Activated CD8-positive, alpha-beta memory T cell treated with anti-CD3 and anti-CD28 coated beads, Interleukin-2, amount 50 U/mL, for 24 hours (primary cell): Measurements from ENCODE around the gene LAMA2.
A peak's percentile ranks its signal among the peaks of the same experiment; 100 is the strongest.

Experiments
- DNase-seq: peaks from one replicate; pipeline ENCODE4 v3.0.0-alpha.2; 2020; ENCODE audit errors: extremely low read depth

The LAMA2 gene

DNA sequence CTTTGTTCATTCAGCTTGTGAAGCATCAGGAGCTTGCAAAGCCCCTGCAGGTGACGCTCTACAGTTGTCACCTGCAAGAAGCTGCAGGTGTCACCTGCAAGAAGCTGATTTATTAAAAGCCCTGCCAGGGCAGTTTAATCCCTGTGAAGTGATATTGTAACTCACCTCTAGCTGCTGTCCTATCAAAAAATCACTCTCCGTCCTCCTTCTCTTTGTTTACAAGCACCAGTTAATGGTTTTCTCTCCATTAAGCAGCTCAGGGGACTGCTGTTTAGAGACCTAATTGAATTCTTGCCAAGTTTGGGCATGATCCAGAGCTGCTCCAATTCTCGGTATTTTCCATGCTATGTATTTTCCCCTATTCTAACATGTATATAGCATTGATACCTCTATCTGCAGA is 481.1 kb downstream of the LAMA2 start:
- DNase-seq = no peak

DNA sequence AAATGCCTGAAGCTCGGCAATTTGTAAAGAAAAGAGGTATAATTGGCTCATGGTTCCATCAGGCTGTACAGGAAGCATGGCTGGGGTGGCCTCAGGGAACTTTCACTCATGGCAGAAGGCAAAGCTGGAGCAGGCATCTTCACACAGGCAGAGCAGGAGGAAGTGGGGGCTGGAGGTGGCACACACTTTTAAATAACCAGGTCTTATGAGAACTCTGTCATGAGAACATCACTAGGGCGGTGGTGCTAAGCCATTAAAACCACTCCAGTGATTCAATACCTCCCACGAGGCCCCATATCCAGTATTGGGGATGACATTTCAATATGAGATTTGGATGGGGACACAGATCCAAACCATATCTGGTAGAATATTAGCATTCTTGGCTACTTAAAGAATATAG is 481.8 kb downstream of the LAMA2 start:
- DNase-seq = no peak

DNA sequence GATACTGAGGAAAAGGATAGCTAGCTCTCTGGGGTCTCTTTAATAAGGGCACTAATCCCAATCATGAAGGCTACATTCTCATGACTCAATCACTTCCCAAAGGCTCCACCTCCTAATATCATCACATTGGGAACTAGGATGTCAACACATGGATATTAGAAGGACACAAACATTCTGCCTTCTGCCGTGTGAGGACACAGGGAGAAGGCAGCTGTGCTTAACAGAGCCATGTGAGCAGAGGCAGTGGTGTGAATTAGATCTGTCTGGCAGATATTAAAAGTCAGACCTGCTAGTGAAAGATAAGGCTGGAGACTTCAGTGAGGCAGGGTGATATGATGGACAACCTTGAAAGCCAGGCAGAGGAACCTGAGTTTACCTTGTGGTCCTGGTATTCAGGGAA is 485.1 kb downstream of the LAMA2 start:
- DNase-seq = no peak

DNA sequence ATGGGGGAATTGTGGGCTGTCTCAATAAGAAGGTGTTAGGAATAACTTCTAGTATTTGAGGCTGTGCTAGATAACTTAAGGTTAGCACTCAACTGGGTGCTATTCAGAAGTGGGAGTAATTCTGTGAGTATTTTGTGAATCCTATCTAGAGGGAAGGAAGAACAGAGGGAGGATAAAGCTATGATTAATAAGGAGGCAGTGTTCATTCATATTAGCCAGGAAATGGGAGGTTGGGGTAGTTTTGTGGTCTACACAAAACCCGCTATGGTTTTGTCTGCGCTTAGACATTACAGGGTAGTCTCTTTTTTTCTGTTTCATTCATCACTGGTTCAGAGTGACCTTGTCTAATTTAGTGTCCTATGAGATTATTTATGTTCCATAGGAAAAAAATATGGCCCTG is 486.0 kb downstream of the LAMA2 start:
- no peak for DNase-seq

DNA sequence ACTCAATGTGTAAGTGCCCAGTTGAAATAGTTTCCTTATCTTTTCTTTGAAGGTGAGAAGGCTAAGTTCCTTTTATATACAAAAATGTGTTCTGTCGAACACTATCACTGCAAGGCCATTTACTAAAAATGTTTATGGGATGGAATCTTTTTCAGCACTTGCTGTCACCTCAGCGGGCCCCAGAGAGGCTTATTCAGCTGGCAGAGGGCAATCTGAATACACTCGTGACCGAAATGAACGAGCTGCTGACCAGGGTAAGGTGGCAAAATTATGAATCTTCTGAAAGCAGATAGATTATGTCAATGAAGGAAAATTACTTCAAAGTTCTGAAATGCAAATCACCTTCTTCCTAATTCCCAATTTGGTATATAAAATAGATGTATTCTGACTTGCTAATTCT is 486.8 kb downstream of the LAMA2 start:
- no peak for DNase-seq

DNA sequence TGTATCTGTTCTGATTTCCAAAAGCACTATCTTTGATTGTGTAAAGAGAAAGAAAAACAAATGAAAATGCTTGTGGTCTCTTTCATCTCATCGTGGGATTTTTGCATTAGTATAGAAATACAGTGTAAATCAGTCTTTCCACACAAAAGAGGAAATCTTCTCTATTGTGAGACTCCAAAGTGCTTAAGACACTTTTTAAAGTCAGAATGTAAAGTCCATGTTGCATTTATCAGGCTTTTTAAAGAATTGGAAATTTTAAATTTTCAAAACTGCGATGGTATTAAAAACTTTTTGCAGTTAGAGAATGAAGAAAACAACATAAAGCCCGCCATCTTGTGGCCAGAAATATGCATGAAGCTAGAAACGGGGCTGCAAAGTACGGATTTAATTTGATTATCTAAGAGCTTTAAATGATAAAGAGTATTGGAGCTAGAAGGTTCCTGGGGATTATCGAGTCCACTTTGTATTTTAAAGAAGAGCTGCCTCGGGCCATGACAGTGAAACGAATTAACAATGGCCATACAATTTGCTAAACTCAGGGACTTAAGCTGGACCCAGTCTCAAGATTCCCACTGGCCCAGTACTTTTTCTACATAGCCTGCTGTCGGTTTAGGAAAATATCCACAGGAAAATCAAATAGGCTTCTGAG is 487.5 kb downstream of the LAMA2 start:
- DNase-seq = peak; percentile 9

DNA sequence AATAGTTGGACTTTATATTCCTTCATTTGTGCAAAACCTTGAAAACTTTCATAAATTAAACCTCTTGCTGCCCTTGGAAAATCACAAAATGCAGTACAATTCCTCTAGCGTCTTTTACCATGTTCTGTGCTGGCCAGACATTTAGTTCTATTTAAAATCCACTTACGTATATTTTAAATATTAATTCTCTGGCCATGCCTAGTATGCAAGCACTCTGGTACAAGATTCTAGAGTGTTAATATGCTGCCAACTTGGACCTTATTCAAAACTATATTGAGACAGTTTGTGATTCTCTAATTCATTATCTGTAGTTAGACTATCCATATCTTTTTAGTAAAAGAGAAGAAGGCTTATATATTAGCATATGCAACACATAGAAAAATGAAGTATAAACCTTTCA is 498.9 kb downstream of the LAMA2 start:
- DNase-seq = no peak

DNA sequence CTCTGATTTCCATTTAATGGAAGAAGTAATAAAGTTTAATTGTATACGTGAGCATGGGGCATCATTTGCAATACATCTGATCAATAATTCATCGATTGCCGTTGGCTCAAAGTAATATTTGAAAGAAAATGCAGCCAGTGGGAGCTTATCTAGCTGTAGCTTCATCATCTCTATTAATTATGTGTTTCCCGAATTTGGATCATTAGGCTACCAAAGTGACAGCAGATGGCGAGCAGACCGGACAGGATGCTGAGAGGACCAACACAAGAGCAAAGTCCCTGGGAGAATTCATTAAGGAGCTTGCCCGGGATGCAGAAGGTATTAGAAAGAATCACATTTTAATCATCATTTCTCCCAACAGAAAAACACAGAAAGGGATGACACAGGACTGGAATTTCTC is 500.0 kb downstream of the LAMA2 start:
- no peak for DNase-seq

DNA sequence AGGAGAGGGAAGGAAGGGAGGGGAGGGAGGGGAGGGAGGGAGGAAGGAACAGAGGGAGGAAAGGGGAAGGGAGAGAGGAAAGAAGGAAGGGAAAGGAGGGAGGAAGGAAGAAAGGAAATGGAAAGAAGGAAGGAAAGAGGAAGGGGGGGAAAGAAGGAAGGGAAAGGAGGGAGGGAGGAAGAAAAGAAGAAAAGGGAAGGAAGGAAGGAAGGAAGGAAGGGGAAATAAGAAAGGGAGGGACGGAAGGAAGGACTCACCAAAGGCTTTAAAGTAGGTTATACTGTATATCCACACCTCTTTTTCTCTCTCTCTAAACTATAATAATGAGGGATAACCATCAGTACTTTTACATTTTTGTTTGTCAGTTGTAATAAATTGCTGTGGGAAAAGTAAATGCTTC is 502.2 kb downstream of the LAMA2 start:
- no peak for DNase-seq

DNA sequence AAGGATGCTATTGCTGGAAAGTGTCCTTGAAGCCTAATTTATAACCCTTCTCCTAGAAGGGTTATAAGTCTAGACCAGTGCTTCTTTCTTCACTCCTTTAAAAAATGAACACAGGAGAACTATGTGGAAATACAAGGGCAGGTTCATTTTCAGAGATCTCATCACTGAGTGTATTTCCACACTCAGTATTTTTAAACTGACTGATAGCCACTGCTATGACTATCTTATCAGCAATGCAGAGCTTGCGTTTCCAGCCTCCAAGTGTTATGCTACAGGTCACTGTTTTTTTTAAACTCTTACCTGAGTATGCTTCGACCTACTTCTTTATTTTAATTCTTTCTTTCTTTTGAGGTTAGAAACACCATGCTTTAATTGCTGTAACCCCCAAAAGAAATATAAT is 508.0 kb downstream of the LAMA2 start:
- no peak for DNase-seq

DNA sequence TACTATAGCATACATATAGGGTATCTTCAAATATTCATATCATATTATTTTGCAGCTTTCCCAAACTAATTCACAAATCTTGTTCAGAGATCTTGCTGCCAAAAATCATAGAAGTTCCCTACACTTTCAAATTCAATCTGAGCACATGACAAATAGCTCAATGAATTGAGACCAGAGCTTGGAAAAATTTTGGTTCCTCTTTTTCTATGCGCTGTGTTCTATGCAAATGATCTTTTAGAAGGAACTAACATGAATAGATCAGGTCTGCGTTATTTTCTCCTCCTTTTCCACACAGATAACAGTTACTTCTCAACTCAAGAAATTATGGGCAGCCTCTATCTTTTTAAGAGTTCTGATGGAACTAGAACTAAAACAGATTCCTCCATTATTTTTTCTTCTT is 510.7 kb downstream of the LAMA2 start:
- DNase-seq = no peak

DNA sequence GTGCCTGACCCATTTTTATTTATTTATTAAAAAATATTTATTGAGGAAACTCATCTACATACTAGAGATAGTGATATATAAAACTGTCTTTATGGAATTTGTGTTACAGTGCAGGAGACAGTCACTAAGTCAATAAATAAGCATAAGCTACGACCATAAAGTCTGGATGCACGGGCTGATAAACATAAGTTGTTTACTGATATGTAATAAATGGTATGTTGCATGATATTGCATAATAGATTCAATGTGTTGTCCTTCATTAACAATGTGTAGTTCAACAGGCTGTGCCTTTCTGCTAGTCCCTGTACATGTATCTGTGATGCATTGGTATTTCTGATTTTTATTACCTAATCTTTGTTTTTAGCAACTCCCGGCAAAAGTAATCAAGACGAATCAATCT is 515.8 kb downstream of the LAMA2 start:
- DNase-seq = no peak

DNA sequence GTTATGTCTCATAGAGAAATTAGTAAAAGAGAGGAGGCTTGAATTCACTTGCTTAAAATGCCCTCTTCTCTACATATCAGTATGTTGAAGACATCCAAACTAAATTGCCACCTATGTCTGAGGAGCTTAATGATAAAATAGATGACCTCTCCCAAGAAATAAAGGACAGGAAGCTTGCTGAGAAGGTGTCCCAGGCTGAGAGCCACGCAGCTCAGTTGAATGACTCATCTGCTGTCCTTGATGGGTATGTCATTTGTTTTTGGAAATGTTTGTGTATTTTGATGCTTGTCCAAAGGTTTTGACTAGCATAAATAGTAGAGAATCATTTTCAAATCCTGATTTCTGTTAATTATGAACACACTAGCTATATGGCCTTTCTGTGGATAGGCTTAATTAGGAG is 519.3 kb downstream of the LAMA2 start:
- DNase-seq = no peak

DNA sequence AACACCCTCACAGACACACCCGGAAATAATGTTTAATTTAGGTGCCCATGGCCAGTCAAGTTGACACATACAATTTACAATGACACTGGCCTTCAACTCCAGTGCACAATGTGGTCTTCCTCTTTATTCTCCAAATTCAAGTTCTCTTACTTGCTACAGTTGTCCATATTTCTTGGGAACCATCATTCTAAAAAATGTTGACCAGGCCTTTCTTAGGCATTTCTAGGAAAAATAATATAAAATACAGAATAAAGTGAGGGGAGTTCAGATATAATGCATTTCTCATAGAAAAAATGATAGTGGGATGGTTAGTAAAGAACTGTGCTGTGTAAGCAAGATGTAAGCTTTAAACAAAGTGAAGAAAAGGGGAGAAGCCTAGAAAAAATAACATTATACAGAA is 528.2 kb downstream of the LAMA2 start:
- DNase-seq = no peak

DNA sequence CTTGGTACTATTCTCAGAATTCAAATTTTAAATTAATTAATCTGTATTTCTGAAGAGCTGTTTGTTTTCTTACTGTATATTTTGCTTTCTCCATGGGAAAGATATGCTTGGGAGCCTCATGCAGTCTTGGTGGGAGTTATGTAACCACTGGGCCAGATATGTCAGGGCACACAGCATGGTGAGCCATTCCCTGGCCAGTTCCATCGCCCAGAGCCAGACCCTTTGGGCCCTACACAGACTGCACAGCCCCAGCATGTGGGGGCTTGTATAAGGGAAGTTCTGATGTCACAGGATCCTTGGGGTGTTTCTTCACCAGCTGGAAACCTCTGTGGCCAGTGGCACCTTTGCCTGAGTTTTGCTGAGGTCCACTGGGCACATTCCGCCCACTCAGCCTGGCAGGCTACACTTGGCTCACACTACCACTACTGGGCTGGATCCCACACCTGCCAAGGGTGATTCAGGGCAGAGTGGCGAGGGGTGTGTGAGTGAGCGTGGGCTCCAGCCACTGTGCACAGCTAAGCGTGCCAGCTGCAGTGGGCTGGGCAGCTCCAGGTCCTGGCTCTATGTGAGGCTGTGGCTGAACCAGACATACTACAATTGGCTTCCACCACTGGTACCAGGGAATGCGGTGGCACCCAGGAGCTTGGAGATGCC is 533.5 kb downstream of the LAMA2 start:
- no peak for DNase-seq

DNA sequence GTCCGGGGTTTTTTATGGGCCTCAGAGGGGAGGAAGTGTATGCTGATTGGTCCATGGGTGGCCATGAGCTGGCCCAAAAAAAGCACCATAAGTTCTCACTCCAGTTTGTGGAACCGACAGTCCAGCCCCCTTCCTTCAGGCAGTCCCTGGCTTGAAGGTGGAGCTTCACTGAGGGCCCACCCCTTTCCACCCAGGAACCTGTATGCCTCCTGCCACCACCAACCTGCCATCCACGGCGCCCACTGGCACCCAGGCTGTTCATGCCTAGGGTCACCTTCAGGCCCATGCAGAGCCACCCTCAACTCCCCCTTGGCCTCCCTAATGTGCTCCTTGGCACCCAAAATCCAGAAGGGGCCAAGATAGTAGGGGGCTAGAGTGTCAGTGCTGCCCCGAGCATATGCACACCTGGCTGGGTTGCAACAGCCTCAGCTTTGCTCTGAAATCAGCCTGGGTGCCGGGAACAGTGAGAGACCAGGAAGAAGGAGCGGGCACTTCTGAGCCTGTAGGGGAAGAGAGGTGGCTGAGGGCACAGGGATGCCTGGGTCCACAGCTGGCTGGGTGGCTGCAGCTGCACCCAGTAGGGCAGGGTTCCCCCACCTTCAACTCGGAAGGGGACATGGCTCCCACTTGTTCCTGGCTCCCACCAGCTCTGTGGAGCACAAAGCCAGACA is 534.6 kb downstream of the LAMA2 start:
- DNase-seq = no peak

DNA sequence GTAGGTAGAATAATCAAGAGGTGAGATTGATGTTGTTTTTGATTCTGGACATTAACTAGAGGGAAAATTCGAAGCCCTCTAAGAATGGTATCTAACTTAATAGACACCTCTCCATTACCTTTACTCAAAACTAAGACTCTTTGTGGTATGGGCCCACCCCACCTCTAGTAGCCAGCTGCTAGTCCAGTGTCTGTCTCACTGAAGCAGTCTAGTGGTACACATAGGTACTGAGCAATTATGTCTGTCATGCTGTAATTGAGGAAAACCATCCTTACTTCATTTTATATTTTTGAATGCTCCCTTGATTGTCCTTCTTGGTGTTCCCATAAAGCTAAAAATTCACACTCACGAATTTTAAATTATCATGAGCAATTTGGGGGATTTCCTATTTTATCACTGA is 536.4 kb downstream of the LAMA2 start:
- no peak for DNase-seq

DNA sequence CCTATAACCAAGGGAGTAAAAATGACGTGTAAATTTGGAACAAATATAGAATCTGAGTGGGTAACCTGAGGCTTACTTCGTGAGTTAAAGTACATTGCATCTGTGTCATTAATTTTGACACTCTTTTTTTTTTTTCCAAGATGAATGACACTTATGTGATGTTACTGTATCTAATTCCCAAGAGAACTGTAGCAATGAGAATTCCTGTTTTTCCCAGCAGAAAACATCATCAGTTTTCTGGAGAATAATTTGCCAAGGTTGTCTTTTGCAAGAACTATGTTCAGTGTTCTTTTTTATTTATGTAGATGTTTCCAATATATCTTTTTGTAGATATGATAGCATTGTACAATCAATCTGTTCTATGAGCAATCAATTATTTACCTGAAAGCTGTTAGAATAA is 543.4 kb downstream of the LAMA2 start:
- no peak for DNase-seq

DNA sequence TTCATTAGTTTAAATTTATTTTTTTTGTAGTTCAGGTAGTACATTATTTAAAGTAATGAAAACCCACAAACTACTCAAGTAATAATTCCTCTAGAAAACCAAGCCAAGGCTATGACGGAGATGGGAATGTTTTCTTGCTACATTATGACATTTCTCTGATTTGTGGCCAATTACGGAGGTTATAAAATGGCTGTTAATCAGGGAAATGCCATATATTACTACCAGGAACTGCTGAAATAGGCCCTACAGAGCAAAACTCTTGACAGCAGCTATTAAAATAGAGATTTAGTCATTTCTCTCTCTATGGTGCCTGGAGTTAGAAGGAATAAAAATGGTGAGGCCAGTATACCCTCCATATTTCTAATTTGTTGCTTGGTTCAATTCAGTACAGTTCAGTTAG is 547.0 kb downstream of the LAMA2 start:
- no peak for DNase-seq

DNA sequence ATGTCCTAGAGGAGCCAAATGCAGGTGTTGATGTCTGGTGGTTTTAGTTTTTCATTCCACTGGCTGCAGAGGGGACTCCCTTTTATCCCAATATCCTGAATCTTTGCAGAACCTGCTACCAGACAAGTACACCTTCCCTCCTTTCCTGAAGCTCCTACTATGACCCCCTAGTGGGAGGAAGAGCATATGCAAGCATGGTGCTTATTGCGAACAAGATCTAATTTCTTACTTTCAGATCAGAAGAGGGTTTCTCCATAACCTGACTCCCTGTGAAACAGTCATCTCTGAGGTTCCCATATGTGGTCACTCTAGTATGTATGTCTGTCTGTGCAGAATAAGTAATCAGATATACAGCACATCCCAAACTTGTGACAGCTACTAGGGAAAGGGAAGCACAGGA is 549.8 kb downstream of the LAMA2 start:
- no peak for DNase-seq

DNA sequence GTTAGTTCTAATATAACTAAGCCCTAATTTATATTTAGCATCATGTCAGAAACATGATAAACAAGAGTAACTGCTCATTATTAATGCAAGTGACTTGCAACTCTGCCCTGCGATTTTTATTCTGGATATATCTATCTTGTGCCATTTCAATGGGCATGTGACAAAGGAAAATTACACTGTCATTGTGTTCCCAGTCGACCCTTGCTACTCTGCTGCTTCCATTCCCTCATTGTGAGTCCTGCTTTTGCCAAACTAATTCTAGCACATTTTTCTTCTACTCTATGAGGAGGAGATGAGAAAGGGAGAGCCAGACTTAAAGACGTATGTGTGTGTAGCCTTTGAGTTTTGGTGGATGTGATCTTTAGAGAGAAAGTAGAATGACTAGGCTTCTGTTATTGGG is 551.2 kb downstream of the LAMA2 start:
- no peak for DNase-seq

DNA sequence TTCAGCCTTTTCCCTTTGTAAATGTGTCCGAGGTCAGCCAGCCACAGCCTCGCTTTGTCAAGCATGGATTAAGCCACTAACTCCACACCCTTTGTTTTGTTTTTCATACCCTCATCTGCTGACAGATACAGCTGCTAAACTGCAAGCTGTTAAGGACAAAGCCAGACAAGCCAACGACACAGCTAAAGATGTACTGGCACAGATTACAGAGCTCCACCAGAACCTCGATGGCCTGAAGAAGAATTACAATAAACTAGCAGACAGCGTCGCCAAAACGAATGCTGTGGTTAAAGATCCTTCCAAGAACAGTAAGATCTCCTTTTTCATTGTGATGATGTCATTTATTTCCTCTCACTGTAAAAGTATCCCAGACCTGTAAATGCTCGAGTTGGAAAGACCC is 557.8 kb downstream of the LAMA2 start:
- no peak for DNase-seq

DNA sequence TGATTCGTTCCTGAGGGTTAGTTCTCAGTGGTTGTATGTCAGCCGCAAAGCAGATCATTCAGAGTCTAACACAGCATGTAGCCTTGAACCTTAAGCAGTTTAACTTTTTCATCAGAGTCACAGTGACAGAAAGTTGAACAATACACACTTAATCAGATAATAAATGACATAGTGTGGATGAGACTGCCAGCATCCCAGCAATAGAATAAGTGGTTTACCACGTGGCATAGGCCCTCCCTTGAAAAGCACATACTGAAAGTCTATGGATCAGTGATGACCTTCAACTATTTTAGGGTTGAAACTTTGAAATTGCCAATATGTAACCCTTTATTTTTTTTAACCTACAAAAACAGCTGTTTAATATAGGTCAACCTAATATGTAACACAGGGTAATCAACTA is 561.7 kb downstream of the LAMA2 start:
- no peak for DNase-seq
